ENCODE measurements around the gene DNAH8. TPM values are rescaled to one million over a fixed set of nuclear protein-coding genes. Genes with fewer than 3 reads are reported as not detected.

DNAH8 gene
- polyA plus RNA-seq, 3 donors = not detected

DNA sequence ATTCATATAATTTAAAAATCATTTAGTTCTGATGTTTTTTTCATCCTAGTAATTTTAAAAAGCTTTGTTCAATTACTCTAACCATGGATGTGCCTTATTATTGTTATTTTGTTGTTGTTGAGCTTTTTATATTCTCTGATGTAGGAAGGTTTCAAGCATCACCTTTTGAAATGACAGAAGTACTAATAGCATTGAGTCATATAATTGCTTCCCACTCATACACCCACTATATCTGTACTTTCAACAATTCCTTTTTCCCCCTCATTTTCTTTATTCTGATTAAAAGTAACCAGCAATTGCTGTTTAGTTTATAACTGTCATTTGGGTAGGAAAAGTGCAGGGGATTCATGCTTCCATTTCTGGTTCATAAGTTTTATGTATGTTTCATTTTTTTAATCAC is 38.6 kb downstream of the DNAH8 start:
- DNase-seq = no peak
- TF ChIP-seq, protein P1, sequence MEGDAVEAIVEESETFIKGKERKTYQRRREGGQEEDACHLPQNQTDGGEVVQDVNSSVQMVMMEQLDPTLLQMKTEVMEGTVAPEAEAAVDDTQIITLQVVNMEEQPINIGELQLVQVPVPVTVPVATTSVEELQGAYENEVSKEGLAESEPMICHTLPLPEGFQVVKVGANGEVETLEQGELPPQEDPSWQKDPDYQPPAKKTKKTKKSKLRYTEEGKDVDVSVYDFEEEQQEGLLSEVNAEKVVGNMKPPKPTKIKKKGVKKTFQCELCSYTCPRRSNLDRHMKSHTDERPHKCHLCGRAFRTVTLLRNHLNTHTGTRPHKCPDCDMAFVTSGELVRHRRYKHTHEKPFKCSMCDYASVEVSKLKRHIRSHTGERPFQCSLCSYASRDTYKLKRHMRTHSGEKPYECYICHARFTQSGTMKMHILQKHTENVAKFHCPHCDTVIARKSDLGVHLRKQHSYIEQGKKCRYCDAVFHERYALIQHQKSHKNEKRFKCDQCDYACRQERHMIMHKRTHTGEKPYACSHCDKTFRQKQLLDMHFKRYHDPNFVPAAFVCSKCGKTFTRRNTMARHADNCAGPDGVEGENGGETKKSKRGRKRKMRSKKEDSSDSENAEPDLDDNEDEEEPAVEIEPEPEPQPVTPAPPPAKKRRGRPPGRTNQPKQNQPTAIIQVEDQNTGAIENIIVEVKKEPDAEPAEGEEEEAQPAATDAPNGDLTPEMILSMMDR (IDR thresholded peaks at IDR 0.05) = no peak
- H3K27me3 Mint-ChIP-seq (ENCODE audit: low read depth in 3 of 3) = peaks cover 0 to 2% (median 1%) of the 10 kb centered on the region in 3 donors
- Histone ChIP-seq H3K27ac (ENCODE audit: low read depth in 1 of 2, low read length in 2 of 2) (no peak overlapping the region), H3K36me3 (replicated peaks in 1 of 2; ENCODE audit: control insufficient read depth in 1 of 2, insufficient read depth in 2 of 2, low read length in 2 of 2) (no peaks in the 10 kb centered on the region), H3K9ac (ENCODE audit: insufficient read depth, low read length, poor library complexity, severe bottlenecking) (no peak overlapping the region), H3K9me3 (replicated peaks in 1 of 2; ENCODE audit: control insufficient read depth in 1 of 2, insufficient read depth in 1 of 2, low read length in 2 of 2) (no peaks in the 10 kb centered on the region), H3K4me3 (replicated peaks in 1 of 3; ENCODE audit: low read depth in 2 of 3, low read length in 3 of 3) (no peak overlapping the region), H3K79me2 (ENCODE audit: insufficient read depth, low read length) (no peaks in the 10 kb centered on the region), H3K4me1 (ENCODE audit: control insufficient read depth in 1 of 2, insufficient read depth in 2 of 2, low read length in 2 of 2) (no peaks in the 10 kb centered on the region), H3K4me2 (replicated peaks; ENCODE audit: extremely low read depth, low read length, poor library complexity, severe bottlenecking) (no peak overlapping the region), H4K20me1 (ENCODE audit: insufficient read depth, low read length) (no peaks in the 10 kb centered on the region), H2AFZ (ENCODE audit: insufficient read depth, low read depth, low read length, poor library complexity, severe bottlenecking) (no peak overlapping the region), H3K27me3 (ENCODE audit: control insufficient read depth in 2 of 2, insufficient read depth in 2 of 2, low read length in 2 of 2) (no peaks in the 10 kb centered on the region)
- intact Hi-C loops (cut with micrococcal nuclease) = no loop called here
- no peak overlapping the region for H3K4me3 Mint-ChIP-seq
- H3K4me1 Mint-ChIP-seq = no peaks in the 10 kb centered on the region
- no peaks in the 10 kb centered on the region for H3K36me3 Mint-ChIP-seq
- peaks cover 0 to 4% (median 0%) of the 10 kb centered on the region in 7 donors for H3K9me3 Mint-ChIP-seq
- H3K27ac Mint-ChIP-seq = no peak overlapping the region

DNA sequence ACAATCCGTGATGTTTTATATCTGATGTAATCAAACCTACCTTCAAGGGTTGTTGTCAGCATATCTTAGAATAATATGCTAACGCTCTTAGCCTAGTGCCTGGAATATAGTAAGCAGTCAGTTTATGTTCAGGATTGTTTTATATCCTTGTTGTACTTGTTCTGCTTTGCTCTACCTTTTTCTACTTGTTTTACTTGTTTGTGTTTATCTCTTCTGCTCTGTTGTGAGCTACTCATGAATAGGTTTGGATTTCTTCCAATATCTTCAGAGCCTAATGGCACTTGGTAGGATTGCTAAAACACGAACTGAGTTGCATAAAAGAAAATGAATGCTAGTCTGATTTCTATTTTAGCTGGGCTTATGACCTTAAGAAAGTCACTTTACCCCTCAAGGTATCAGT is 40.1 kb downstream of the DNAH8 start:
- H3K27me3 ChIP-seq (ENCODE audit: control insufficient read depth in 2 of 2, insufficient read depth in 2 of 2, low read length in 2 of 2) = no peaks in the 10 kb centered on the region
- WGBS (ENCODE audit: insufficient coverage) = no CpG with 5 or more reads among the region's 3 CpGs
- H3K4me2 ChIP-seq (replicated peaks; ENCODE audit: extremely low read depth, low read length, poor library complexity, severe bottlenecking) = no peak overlapping the region
- no peaks in the 10 kb centered on the region for H4K20me1 ChIP-seq (ENCODE audit: insufficient read depth, low read length)
- no peaks in the 10 kb centered on the region for H3K4me1 ChIP-seq (ENCODE audit: control insufficient read depth in 1 of 2, insufficient read depth in 2 of 2, low read length in 2 of 2)
- no peak overlapping the region for H3K4me3 ChIP-seq (replicated peaks in 1 of 3; ENCODE audit: low read depth in 2 of 3, low read length in 3 of 3)
- Mint-ChIP-seq H3K27ac (no peak overlapping the region), H3K36me3 (no peaks in the 10 kb centered on the region), H3K27me3 (ENCODE audit: low read depth in 3 of 3) (peaks cover 0 to 1% (median 0%) of the 10 kb centered on the region in 3 donors), H3K4me3 (no peak overlapping the region), H3K9me3 (peaks cover 0 to 18% (median 3%) of the 10 kb centered on the region in 7 donors), H3K4me1 (no peaks in the 10 kb centered on the region)
- H3K9ac ChIP-seq (ENCODE audit: insufficient read depth, low read length, poor library complexity, severe bottlenecking) = no peak overlapping the region
- peaks cover 0 to 3% of the 10 kb centered on the region in 2 donors for H3K9me3 ChIP-seq (replicated peaks in 1 of 2; ENCODE audit: control insufficient read depth in 1 of 2, insufficient read depth in 1 of 2, low read length in 2 of 2)
- H3K79me2 ChIP-seq (ENCODE audit: insufficient read depth, low read length) = no peaks in the 10 kb centered on the region
- intact Hi-C loops (cut with micrococcal nuclease) = no loop called here
- DNase-seq = no peak
- no peak overlapping the region for H2AFZ ChIP-seq (ENCODE audit: insufficient read depth, low read depth, low read length, poor library complexity, severe bottlenecking)
- H3K36me3 ChIP-seq (replicated peaks in 1 of 2; ENCODE audit: control insufficient read depth in 1 of 2, insufficient read depth in 2 of 2, low read length in 2 of 2) = no peaks in the 10 kb centered on the region
- TF ChIP-seq, protein P1 (IDR thresholded peaks at IDR 0.05) = no peak
- no peak overlapping the region for H3K27ac ChIP-seq (ENCODE audit: low read depth in 1 of 2, low read length in 2 of 2)

Measured in CD14-positive monocyte (primary cell).